Lower leg skin (tissue), 3 donors: ENCODE data around the gene STUM.

Source experiments
- POLR2A ChIP-seq, 2 donors: fragments of 450-650 bp; IDR thresholded peaks; one replicate each; pipeline ENCODE4 v1.6.1; 2016 to 2017; ENCODE audit warnings: antibody characterized with exemption in 2 of 2, mild to moderate bottlenecking in 1 of 2, moderate library complexity in 1 of 2
- TF ChIP-seq, protein P1 (sequence below), 3 donors: fragments of 450-650 bp; IDR thresholded peaks; one replicate each; pipeline ENCODE4 v1.5.1; 2016; ENCODE audit warnings: antibody characterized with exemption in 3 of 3, mild to moderate bottlenecking in 3 of 3, moderate library complexity in 2 of 3

DNA sequence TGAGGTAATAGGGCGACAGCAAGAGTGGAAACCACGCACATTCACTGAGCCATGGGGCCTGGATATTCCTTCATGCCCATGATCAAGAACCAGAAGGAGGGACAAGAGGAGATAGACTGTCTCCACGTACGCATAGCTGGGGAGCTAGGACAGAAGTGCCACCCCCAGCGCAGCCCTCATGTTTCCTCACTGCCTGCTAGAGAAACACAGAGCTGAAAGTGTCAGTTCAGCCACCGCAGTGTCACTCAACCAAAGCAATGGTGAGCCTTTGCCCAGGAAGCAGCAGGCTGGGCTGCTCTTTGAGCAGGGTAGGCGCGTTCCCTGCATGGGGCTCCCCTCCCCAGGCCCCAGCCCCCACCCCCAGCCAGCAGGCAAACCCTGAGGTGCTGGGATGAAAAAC is 68.5 kb downstream of the STUM start:
- TF ChIP-seq, protein P1, sequence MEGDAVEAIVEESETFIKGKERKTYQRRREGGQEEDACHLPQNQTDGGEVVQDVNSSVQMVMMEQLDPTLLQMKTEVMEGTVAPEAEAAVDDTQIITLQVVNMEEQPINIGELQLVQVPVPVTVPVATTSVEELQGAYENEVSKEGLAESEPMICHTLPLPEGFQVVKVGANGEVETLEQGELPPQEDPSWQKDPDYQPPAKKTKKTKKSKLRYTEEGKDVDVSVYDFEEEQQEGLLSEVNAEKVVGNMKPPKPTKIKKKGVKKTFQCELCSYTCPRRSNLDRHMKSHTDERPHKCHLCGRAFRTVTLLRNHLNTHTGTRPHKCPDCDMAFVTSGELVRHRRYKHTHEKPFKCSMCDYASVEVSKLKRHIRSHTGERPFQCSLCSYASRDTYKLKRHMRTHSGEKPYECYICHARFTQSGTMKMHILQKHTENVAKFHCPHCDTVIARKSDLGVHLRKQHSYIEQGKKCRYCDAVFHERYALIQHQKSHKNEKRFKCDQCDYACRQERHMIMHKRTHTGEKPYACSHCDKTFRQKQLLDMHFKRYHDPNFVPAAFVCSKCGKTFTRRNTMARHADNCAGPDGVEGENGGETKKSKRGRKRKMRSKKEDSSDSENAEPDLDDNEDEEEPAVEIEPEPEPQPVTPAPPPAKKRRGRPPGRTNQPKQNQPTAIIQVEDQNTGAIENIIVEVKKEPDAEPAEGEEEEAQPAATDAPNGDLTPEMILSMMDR (IDR thresholded peaks at IDR 0.05): no peak
- TF ChIP-seq POLR2A (IDR thresholded peaks at IDR 0.05): no peak
